GM19099 (cell line): ENCODE data around the gene BPI.

Source experiments
- POLR2A ChIP-seq: IDR thresholded peaks from 3 replicates; pipeline ENCODE4 v1.6.1; 2011; ENCODE audit warnings: low read depth; ENCODE audit not compliant: insufficient read length; ENCODE audit errors: extremely low read depth

Gene BPI

GRCh38 chr20:38357653-38358207 is 53.8 kb downstream of the BPI start:
- no peak for TF ChIP-seq POLR2A

GRCh38 chr20:38358556-38358955 is 54.6 kb downstream of the BPI start:
- TF ChIP-seq POLR2A, result no peak

- no peak for TF ChIP-seq POLR2A
These were observed 59.2 kb downstream of the BPI start for GRCh38 chr20:38363004-38363747.

- no peak for TF ChIP-seq POLR2A
These were observed 65.4 kb downstream of the BPI start for GRCh38 chr20:38369389-38369788.

GRCh38 chr20:38372806-38373205 is 68.8 kb downstream of the BPI start:
- no peak for TF ChIP-seq POLR2A

GRCh38 chr20:38373231-38373867 is 69.4 kb downstream of the BPI start:
- no peak for TF ChIP-seq POLR2A

- TF ChIP-seq POLR2A, result no peak
These were observed 69.9 kb downstream of the BPI start for GRCh38 chr20:38373898-38374297.

- no peak for TF ChIP-seq POLR2A
These were observed 73.2 kb downstream of the BPI start for GRCh38 chr20:38377039-38377685.

- no peak for TF ChIP-seq POLR2A
These were observed 79.2 kb downstream of the BPI start for GRCh38 chr20:38383147-38383546.

GRCh38 chr20:38386004-38386403 is 82.0 kb downstream of the BPI start:
- TF ChIP-seq POLR2A, result no peak

GRCh38 chr20:38386851-38387250 is 82.9 kb downstream of the BPI start:
- no peak for TF ChIP-seq POLR2A
